ENCODE data around the gene PLCL1. TPM values are rescaled to one million over a fixed set of nuclear protein-coding genes. Genes with fewer than 3 reads are reported as not detected.
"Not testable (repeated sequence)": the region's sequence is repeated elsewhere in the genome, so short reads cannot be mapped to it uniquely, and the experiment has no call there.

PLCL1 gene
- total RNA-seq, 6 donors from 2014 or later = 5.3 to 17.0 (median 8.1) TPM

DNA sequence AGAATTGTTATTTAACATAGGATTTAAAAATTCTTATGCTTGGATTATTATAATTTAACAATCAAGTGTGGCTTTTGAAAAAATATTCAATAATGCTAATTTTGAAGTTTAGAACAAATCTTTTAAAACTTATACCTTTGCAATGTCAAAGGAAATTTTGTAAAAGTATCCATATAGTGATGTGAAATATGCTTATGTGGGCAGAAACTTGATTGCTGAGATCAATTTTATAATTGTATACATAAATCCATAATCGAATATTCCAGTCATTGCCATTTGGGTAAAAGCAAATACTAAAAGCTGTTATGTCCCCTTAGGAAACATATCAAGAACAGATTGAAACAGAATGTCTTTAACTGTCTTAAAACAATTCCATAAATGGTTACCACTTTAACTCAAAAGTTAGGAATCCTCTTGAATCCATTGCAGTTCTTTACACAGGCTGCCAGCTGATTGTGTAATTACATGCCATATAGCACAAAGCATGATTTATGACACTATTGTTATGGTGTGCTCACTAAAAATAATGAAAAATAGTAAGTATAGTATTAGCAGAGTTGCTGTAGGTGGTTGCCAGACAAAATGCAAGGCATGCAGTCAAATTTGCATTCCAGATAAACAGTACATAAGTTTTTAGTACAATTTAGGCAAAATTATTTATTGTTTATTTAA lies 24.2 kb downstream of the PLCL1 start:
- H3K9me3 ChIP-seq = no peaks in the 10 kb centered on the region
- H3K27ac ChIP-seq = no peak overlapping the region
- no peak for TF ChIP-seq POLR2A (IDR thresholded peaks at IDR 0.05)
- TF ChIP-seq EP300 (IDR thresholded peaks at IDR 0.05) = no peak
- TF ChIP-seq POLR2AphosphoS5 (IDR thresholded peaks at IDR 0.05) = no peak
- TF ChIP-seq, protein P1, sequence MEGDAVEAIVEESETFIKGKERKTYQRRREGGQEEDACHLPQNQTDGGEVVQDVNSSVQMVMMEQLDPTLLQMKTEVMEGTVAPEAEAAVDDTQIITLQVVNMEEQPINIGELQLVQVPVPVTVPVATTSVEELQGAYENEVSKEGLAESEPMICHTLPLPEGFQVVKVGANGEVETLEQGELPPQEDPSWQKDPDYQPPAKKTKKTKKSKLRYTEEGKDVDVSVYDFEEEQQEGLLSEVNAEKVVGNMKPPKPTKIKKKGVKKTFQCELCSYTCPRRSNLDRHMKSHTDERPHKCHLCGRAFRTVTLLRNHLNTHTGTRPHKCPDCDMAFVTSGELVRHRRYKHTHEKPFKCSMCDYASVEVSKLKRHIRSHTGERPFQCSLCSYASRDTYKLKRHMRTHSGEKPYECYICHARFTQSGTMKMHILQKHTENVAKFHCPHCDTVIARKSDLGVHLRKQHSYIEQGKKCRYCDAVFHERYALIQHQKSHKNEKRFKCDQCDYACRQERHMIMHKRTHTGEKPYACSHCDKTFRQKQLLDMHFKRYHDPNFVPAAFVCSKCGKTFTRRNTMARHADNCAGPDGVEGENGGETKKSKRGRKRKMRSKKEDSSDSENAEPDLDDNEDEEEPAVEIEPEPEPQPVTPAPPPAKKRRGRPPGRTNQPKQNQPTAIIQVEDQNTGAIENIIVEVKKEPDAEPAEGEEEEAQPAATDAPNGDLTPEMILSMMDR (IDR thresholded peaks at IDR 0.05) = no peak
- 57 to 58% methylated on average over 1 of the region's 1 CpG for WGBS, 2 donors
- ATAC-seq (ENCODE audit: low FRiP score in 2 of 2) = no peak
- no peaks in the 10 kb centered on the region for H3K4me1 ChIP-seq
- H3K4me3 ChIP-seq = no peak overlapping the region
- H3K36me3 ChIP-seq = no peaks in the 10 kb centered on the region
- no peaks in the 10 kb centered on the region for H3K27me3 ChIP-seq
- no peak for DNase-seq

DNA sequence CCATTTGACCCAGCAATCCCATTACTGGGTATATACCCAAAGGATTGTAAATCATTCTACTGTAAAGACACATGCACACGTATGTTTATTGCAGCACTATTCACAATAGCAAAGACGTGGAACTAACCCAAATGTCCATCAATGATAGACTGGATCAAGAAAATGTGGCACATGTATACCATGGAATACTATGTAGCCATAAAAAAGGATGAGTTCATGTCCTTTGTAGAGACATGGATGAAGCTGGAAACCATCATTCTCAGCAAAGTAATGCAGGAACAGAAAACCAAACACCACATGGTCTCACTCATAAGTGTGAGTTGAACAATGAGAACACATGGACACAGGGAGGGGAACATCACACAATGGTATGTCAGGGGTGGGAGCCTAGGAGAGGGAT lies 30.4 kb downstream of the PLCL1 start:
- H3K36me3 ChIP-seq; DNase-seq; H3K27me3 ChIP-seq; ATAC-seq (ENCODE audit: low FRiP score in 2 of 2); H3K4me3 ChIP-seq; H3K27ac ChIP-seq; H3K9me3 ChIP-seq: not testable (repeated sequence)
- 91 to 98% methylated on average over 2 of the region's 2 CpGs for WGBS, 2 donors
- peaks cover 4 to 13% (median 11%) of the 10 kb centered on the region in 4 donors for H3K4me1 ChIP-seq

GRCh38 chr2:197835293-197835692 lies 30.9 kb downstream of the PLCL1 start:
- DNase-seq (no peak), ATAC-seq (ENCODE audit: low FRiP score in 2 of 2) (no peak)
- Histone ChIP-seq H3K36me3 (no peaks in the 10 kb centered on the region), H3K27ac (no peak overlapping the region), H3K4me3 (no peak overlapping the region), H3K9me3 (no peaks in the 10 kb centered on the region), H3K4me1 (peaks cover 4 to 13% (median 11%) of the 10 kb centered on the region in 4 donors), H3K27me3 (no peaks in the 10 kb centered on the region)
- no peak for TF ChIP-seq EP300 (IDR thresholded peaks at IDR 0.05)
- TF ChIP-seq, protein P1 (IDR thresholded peaks at IDR 0.05) = no peak
- TF ChIP-seq POLR2A (IDR thresholded peaks at IDR 0.05) = no peak
- no peak for TF ChIP-seq POLR2AphosphoS5 (IDR thresholded peaks at IDR 0.05)
- WGBS, 2 donors = 65 to 79% methylated on average over 4 of the region's 4 CpGs

DNA sequence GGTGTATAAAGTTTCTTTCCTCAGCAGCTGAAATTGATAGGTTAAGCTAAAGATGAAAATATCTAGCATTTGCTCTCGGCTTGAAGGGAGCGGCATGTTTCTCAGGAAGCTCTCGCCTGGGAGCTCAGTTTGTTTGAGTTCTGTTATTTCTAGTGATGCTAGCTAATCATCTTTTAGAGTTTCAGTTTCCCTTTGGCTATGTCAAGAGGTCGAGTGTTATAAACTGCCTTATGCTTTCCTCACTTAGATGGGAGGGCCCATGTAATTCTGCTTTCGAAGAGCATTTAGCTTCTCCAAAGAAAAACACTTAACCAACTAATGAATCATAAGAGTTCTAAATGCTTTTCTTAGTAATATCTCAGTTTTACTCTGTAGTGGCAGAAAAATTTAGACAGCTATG lies 33.6 kb downstream of the PLCL1 start:
- peak in 1 of 2 donors; percentile 22 for DNase-seq
- H3K27me3 ChIP-seq = no peaks in the 10 kb centered on the region
- H3K9me3 ChIP-seq = no peaks in the 10 kb centered on the region
- 0 to 1% methylated on average over 5 of the region's 5 CpGs for WGBS, 2 donors
- H3K4me1 ChIP-seq = peaks cover 4 to 13% (median 11%) of the 10 kb centered on the region in 4 donors
- no peaks in the 10 kb centered on the region for H3K36me3 ChIP-seq
- TF ChIP-seq POLR2A (IDR thresholded peaks at IDR 0.05) = no peak
- H3K4me3 ChIP-seq = peak overlapping the region in 3 of 4 donors; percentile 2 to 28 (median 25)
- H3K27ac ChIP-seq = peak overlapping the region; percentile 44 to 79 (median 56)
- peak in 1 of 2 donors; percentile 87 for ATAC-seq (ENCODE audit: low FRiP score in 2 of 2)

DNA sequence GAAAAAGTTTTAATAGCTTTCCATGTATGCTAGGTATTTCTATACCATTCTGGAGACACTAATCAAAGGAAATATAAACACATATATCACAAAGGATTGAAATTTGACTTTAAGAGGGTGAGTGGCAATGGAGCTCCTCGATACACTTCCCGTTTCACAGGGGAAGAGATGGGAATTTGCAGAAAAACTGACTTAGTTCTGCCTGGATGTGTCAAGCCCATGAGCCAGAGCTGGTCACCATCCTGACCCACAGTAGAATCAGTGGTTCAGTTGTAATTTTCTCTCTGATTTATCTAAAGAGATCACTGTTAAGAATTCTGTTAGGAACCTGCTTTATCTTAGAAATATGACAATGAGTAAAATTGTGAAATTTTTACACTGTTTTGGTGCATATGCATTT lies 34.2 kb downstream of the PLCL1 start:
- Histone ChIP-seq H3K4me3 (peak overlapping the region in 3 of 4 donors; percentile 2 to 28 (median 25)), H3K9me3 (no peaks in the 10 kb centered on the region), H3K27ac (peak overlapping the region; percentile 44 to 79 (median 56)), H3K4me1 (peaks cover 4 to 13% (median 11%) of the 10 kb centered on the region in 4 donors), H3K27me3 (no peaks in the 10 kb centered on the region), H3K36me3 (no peaks in the 10 kb centered on the region)
- 38 to 57% methylated on average over 2 of the region's 2 CpGs for WGBS, 2 donors
- TF ChIP-seq EP300 (IDR thresholded peaks at IDR 0.05) (no peak), POLR2AphosphoS5 (IDR thresholded peaks at IDR 0.05) (no peak), POLR2A (IDR thresholded peaks at IDR 0.05) (no peak)
- TF ChIP-seq, protein P1 (IDR thresholded peaks at IDR 0.05) = no peak
- DNase-seq = no peak
- peak in 1 of 2 donors; percentile 78 for ATAC-seq (ENCODE audit: low FRiP score in 2 of 2)

DNA sequence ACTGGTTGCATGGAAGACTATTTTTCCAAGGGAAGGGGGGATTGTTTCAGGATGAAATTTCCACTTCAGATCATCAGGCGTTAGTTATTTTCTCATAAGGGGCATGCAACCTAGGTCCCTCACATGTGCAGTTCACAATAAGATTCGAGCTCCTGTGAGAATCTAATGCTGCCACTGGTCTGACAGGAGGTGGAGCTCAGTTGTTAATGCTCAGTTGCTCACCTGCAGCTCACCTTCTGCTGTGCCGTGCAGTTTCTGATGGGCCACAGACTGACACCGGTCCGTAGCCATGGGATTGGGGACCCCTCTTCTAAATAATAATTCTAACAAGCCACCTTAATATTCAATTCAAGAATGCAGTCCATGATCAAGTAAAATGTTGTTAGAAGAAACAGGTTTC lies 34.9 kb downstream of the PLCL1 start:
- DNase-seq = no peak
- H3K36me3 ChIP-seq = no peaks in the 10 kb centered on the region
- H3K4me3 ChIP-seq = no peak overlapping the region
- WGBS, 2 donors = 85 to 94% methylated on average over 5 of the region's 5 CpGs
- peaks cover 4 to 13% (median 11%) of the 10 kb centered on the region in 4 donors for H3K4me1 ChIP-seq
- H3K27me3 ChIP-seq = no peaks in the 10 kb centered on the region
- no peaks in the 10 kb centered on the region for H3K9me3 ChIP-seq
- no peak for ATAC-seq (ENCODE audit: low FRiP score in 2 of 2)
- no peak overlapping the region for H3K27ac ChIP-seq
- TF ChIP-seq POLR2AphosphoS5 (IDR thresholded peaks at IDR 0.05) (no peak), POLR2A (IDR thresholded peaks at IDR 0.05) (no peak), EP300 (IDR thresholded peaks at IDR 0.05) (no peak)
- TF ChIP-seq, protein P1 (IDR thresholded peaks at IDR 0.05) = no peak
